B cell (primary cell): ENCODE data around the gene MEF2C. TPM values are rescaled to one million over a fixed set of nuclear protein-coding genes. Genes with fewer than 3 reads are reported as not detected.

ENCODE experiments used
- ATAC-seq: fragments of 200-7000 bp; cut with Tn5 transposase; one replicate; pipeline ENCODE4 v1.10.0; 2021; ENCODE audit warnings: low read depth, mild to moderate bottlenecking, moderate number of reproducible peaks, moderate library complexity
- CTCF ChIA-PET: fragments of 350-600 bp; sonication (Branson Sonifier 250); formaldehyde crosslinking; loops from one replicate; lab custom pipeline; 2021; ENCODE audit warnings: antibody characterized with exemption, inconsistent platforms; lab: Charles Lee
- POLR2A ChIA-PET: fragments of 350-600 bp; sonication (Branson Sonifier 250); formaldehyde crosslinking; loops from one replicate; lab custom pipeline; 2021; ENCODE audit warnings: antibody characterized with exemption; lab: Charles Lee
- DNase-seq: peaks from one replicate; pipeline ENCODE4 v3.0.0; 2013
- H2AFZ ChIP-seq: 2 replicates; pipeline ENCODE4 v1.6.1; 2012; ENCODE audit warnings: mild to moderate bottlenecking, low read depth, low read length; ENCODE audit not compliant: insufficient read depth, poor library complexity, severe bottlenecking
- H3K27ac ChIP-seq, 2 donors: 1 replicate in 1 of 2; 2 replicates in 1 of 2; pipeline ENCODE4 v1.5.1; 2012 to 2013; ENCODE audit warnings: low read length in 2 of 2, mild to moderate bottlenecking in 2 of 2, moderate library complexity in 1 of 2
- H3K27me3 ChIP-seq, 4 experiments: fragments of 200-600 bp in 1 of 4; sonication (generic) in 1 of 4; replicated peaks in 1 of 4; 1 replicate in 2 of 4; 2 replicates in 2 of 4; pipeline versions ENCODE4 v1.6.1 to v1.7.0; 2013 to 2016; ENCODE audit warnings: low read length in 3 of 4, mild to moderate bottlenecking in 2 of 4, mixed read lengths in 1 of 4, moderate library complexity in 1 of 4; ENCODE audit not compliant: insufficient read depth in 4 of 4, control insufficient read depth in 3 of 4; ENCODE audit errors: control extremely low read depth in 1 of 4
- H3K36me3 ChIP-seq, 2 experiments: replicated peaks in 1 of 2; 1 replicate in 1 of 2; 2 replicates in 1 of 2; pipeline versions ENCODE4 v1.6.1 to v1.7.1; 2013; ENCODE audit warnings: low read length in 1 of 2; ENCODE audit not compliant: insufficient read depth in 2 of 2, control insufficient read depth in 1 of 2; ENCODE audit errors: control extremely low read depth in 1 of 2, extremely low read depth in 1 of 2
- H3K4me1 ChIP-seq, 2 donors: fragments of 200-600 bp in 1 of 2; sonication (generic) in 1 of 2; 1 replicate in 1 of 2; 2 replicates in 1 of 2; pipeline versions ENCODE4 v1.5.1 to v1.6.1; 2013 to 2017; ENCODE audit warnings: low read length in 2 of 2; ENCODE audit not compliant: control insufficient read depth in 2 of 2, insufficient read depth in 2 of 2
- H3K4me2 ChIP-seq: replicated peaks from 2 replicates; pipeline ENCODE3; 2012; ENCODE audit warnings: mild to moderate bottlenecking, low read depth, low read length; ENCODE audit not compliant: poor library complexity, severe bottlenecking
- H3K4me3 ChIP-seq, 5 experiments: fragments of 200-600 bp in 1 of 5; sonication (generic) in 1 of 5; 1 replicate in 3 of 5; 2 replicates in 2 of 5; pipeline versions ENCODE4 v1.5.1 to v1.7.0; 2011 to 2016; ENCODE audit warnings: low read length in 4 of 5, mild to moderate bottlenecking in 4 of 5, low read depth in 2 of 5, control low read depth in 1 of 5, moderate library complexity in 1 of 5; ENCODE audit not compliant: insufficient read depth in 1 of 5; ENCODE audit errors: control extremely low read depth in 1 of 5, extremely low read depth in 1 of 5
- H3K79me2 ChIP-seq: fragments of 200-600 bp; sonication (generic); one replicate; pipeline ENCODE4 v1.6.0; 2016; ENCODE audit warnings: low read length; ENCODE audit not compliant: control insufficient read depth, insufficient read depth
- H3K9ac ChIP-seq: fragments of 200-600 bp; sonication (generic); 2 replicates; pipeline ENCODE4 v1.6.1; 2017; ENCODE audit warnings: mild to moderate bottlenecking, low read length, moderate library complexity
- H3K9me3 ChIP-seq, 3 donors: one replicate each; pipeline versions ENCODE4 v1.6.1 to v1.7.1; 2013; ENCODE audit warnings: low read length in 2 of 3; ENCODE audit not compliant: control insufficient read depth in 2 of 3, insufficient read depth in 1 of 3; ENCODE audit errors: control extremely low read depth in 1 of 3
- H4K20me1 ChIP-seq: 2 replicates; pipeline ENCODE4 v1.6.0; 2012; ENCODE audit warnings: mild to moderate bottlenecking, low read length; ENCODE audit not compliant: insufficient read depth, control insufficient read depth, poor library complexity, severe bottlenecking
- H3K27ac Mint-ChIP-seq: one replicate; pipeline ENCODE4 v1.8.0; 2021; ENCODE audit warnings: mixed read lengths
- H3K27me3 Mint-ChIP-seq: one replicate; pipeline ENCODE4 v1.8.0; 2021; ENCODE audit warnings: mixed read lengths
- H3K4me1 Mint-ChIP-seq: one replicate; pipeline ENCODE4 v1.8.0; 2021; ENCODE audit warnings: mixed read lengths
- H3K4me3 Mint-ChIP-seq: one replicate; pipeline ENCODE4 v1.8.0; 2021; ENCODE audit warnings: mixed read lengths
- H3K9me3 Mint-ChIP-seq: one replicate; pipeline ENCODE4 v1.8.0; 2022; ENCODE audit warnings: mixed read lengths; ENCODE audit not compliant: insufficient read depth
- EZH2 ChIP-seq: IDR thresholded peaks from 2 replicates; pipeline ENCODE4 v1.6.1; 2012; ENCODE audit warnings: borderline replicate concordance, low read depth, mild to moderate bottlenecking, moderate library complexity, low read length; ENCODE audit not compliant: insufficient read depth, poor library complexity, severe bottlenecking
- WGBS: methylation state at CpG from one replicate; pipeline ENCODE4 v1.1.5; 2013; ENCODE audit warnings: missing lambda C conversion rate; ENCODE audit not compliant: insufficient coverage; 5-methylcytosine and 5-hydroxymethylcytosine counted together
- intact Hi-C: fragments of 100-400 bp; cut with micrococcal nuclease; formaldehyde crosslinking; loops from one replicate; pipeline ENCODE4 v1.10.0; 2022
- polyA plus RNA-seq: library from polyadenylated mRNA; depleted of rRNA; stranded (reverse); fragments of >200 nt; gene quantifications from 2 replicates; pipeline ENCODE4 v1.2.3, GENCODE V29; 2012
- total RNA-seq, 2 donors: library from RNA; stranded (reverse); fragments of 120-200 nt in 1 of 2; gene quantifications; 1 replicate in 1 of 2; 2 replicates in 1 of 2; pipeline versions ENCODE4 v1.2.3 to v1.2.4, GENCODE V29; 2013 to 2022
- TF ChIP-seq, protein P1 (sequence below): fragments of 200-600 bp; IDR thresholded peaks from one replicate; pipeline ENCODE4 v1.8.0; 2022; ENCODE audit warnings: antibody characterized with exemption, mild to moderate bottlenecking

MEF2C gene
- total and polyA plus RNA-seq, 2 donors (not counting 1 experiment from before 2014, with no cell fraction given) = 97.4 to 354 TPM

- H3K9me3 Mint-ChIP-seq = no peaks in the 10 kb centered on the region
- peaks cover 0 to 3% of the 10 kb centered on the region in 2 donors for H3K4me1 ChIP-seq
- H3K27me3 Mint-ChIP-seq = no peaks in the 10 kb centered on the region
- H2AFZ ChIP-seq = no peak overlapping the region
- CTCF ChIA-PET = interaction anchor here (0.8 to 3.7 kb wide), 6 partner anchors 9 to 984 kb away, joined by 3 to 18 read pairs (median 4); no protein-coding TSS in a partner anchor
- H3K9ac ChIP-seq = no peak overlapping the region
- H3K4me1 Mint-ChIP-seq = peaks cover 38% of the 10 kb centered on the region
- H3K4me3 ChIP-seq = no peak overlapping the region
- TF ChIP-seq EZH2 = no peak
- no peak overlapping the region for H3K4me2 ChIP-seq
- peak overlapping the region; percentile 45 to 81 for H3K27ac ChIP-seq
- intact Hi-C loops = loop anchor here (1.0 kb wide), 1 partner anchor 14 kb away; no protein-coding TSS in a partner anchor
- H4K20me1 ChIP-seq = no peaks in the 10 kb centered on the region
- H3K27me3 ChIP-seq = no peaks in the 10 kb centered on the region
- POLR2A ChIA-PET = interaction anchor here (1.0 kb wide), 1 partner anchor 143 kb away, joined by 5 read pairs; no protein-coding TSS in a partner anchor
- peak overlapping the region; percentile 92 for H3K27ac Mint-ChIP-seq
- ATAC-seq = peak; percentile 67
- peak; percentile 61 for DNase-seq
- no peaks in the 10 kb centered on the region for H3K9me3 ChIP-seq
- H3K36me3 ChIP-seq = peaks cover 7 to 71% of the 10 kb centered on the region in 2 experiments
- H3K79me2 ChIP-seq = peaks cover 31% of the 10 kb centered on the region
- no peak overlapping the region for H3K4me3 Mint-ChIP-seq
- WGBS = 46% methylated on average over 3 of the region's 3 CpGs
Measured at GRCh38 chr5:88746438-88746882, 136.5 kb downstream of the MEF2C start.

- POLR2A ChIA-PET = no interaction called here
- H3K9ac ChIP-seq = no peak overlapping the region
- no peaks in the 10 kb centered on the region for H3K9me3 ChIP-seq
- WGBS = 97% methylated on average over 6 of the region's 7 CpGs
- no peak for DNase-seq
- ATAC-seq = no peak
- TF ChIP-seq, protein P1, sequence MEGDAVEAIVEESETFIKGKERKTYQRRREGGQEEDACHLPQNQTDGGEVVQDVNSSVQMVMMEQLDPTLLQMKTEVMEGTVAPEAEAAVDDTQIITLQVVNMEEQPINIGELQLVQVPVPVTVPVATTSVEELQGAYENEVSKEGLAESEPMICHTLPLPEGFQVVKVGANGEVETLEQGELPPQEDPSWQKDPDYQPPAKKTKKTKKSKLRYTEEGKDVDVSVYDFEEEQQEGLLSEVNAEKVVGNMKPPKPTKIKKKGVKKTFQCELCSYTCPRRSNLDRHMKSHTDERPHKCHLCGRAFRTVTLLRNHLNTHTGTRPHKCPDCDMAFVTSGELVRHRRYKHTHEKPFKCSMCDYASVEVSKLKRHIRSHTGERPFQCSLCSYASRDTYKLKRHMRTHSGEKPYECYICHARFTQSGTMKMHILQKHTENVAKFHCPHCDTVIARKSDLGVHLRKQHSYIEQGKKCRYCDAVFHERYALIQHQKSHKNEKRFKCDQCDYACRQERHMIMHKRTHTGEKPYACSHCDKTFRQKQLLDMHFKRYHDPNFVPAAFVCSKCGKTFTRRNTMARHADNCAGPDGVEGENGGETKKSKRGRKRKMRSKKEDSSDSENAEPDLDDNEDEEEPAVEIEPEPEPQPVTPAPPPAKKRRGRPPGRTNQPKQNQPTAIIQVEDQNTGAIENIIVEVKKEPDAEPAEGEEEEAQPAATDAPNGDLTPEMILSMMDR = no peak
- no peak for TF ChIP-seq EZH2
- no peak overlapping the region for H3K4me2 ChIP-seq
- H3K79me2 ChIP-seq = peaks cover 34% of the 10 kb centered on the region
- H3K36me3 ChIP-seq = peaks cover 10 to 70% of the 10 kb centered on the region in 2 experiments
- H3K9me3 Mint-ChIP-seq = no peaks in the 10 kb centered on the region
- no peak overlapping the region for H2AFZ ChIP-seq
- H3K27ac Mint-ChIP-seq = peak overlapping the region; percentile 72
- peak overlapping the region in 1 of 2 donors; percentile 81 for H3K27ac ChIP-seq
- H3K4me1 ChIP-seq = peaks cover 0 to 3% of the 10 kb centered on the region in 2 donors
- intact Hi-C loops = no loop called here
- CTCF ChIA-PET = interaction anchor here (1.4 to 3.7 kb wide), 2 partner anchors 14 to 18 kb away, joined by 3 to 15 read pairs; no protein-coding TSS in a partner anchor
- no peak overlapping the region for H3K4me3 Mint-ChIP-seq
- H3K4me3 ChIP-seq = no peak overlapping the region
- H3K27me3 ChIP-seq = no peaks in the 10 kb centered on the region
- H3K4me1 Mint-ChIP-seq = peaks cover 45% of the 10 kb centered on the region
- H4K20me1 ChIP-seq = no peaks in the 10 kb centered on the region
- no peaks in the 10 kb centered on the region for H3K27me3 Mint-ChIP-seq
Measured at GRCh38 chr5:88745093-88745696, 137.8 kb downstream of the MEF2C start.
